GM19397 (cell line): ENCODE data around the gene ZNFX1.
"Not testable (repeated sequence)": the region's sequence is repeated elsewhere in the genome, so short reads cannot be mapped to it uniquely, and the experiment has no call there.

ENCODE experiments used
- ATAC-seq: cut with Tn5 transposase; IDR thresholded peaks from one replicate; pipeline ENCODE4 v1.9.1; 2021; ENCODE audit warnings: mild to moderate bottlenecking, moderate library complexity; ENCODE audit not compliant: unreplicated experiment

ZNFX1 gene

GRCh38 chr20:49216991-49217578 lies 60.8 kb downstream of the ZNFX1 start:
- ATAC-seq = no peak

- no peak for ATAC-seq
These were observed 62.6 kb downstream of the ZNFX1 start for GRCh38 chr20:49215232-49215631.

GRCh38 chr20:49214571-49214970 lies 63.3 kb downstream of the ZNFX1 start:
- no peak for ATAC-seq

GRCh38 chr20:49210757-49211110 lies 67.1 kb downstream of the ZNFX1 start:
- ATAC-seq = no peak

- ATAC-seq = no peak
These were observed 67.6 kb downstream of the ZNFX1 start for GRCh38 chr20:49210101-49210756.

- ATAC-seq = no peak
These were observed 70.8 kb downstream of the ZNFX1 start for GRCh38 chr20:49207076-49207475.

GRCh38 chr20:49203746-49204145 lies 74.1 kb downstream of the ZNFX1 start:
- ATAC-seq = no peak

GRCh38 chr20:49203011-49203410 lies 74.8 kb downstream of the ZNFX1 start:
- ATAC-seq = no peak

GRCh38 chr20:49199729-49200293 lies 78.0 kb downstream of the ZNFX1 start:
- no peak for ATAC-seq

GRCh38 chr20:49192944-49193518 lies 84.8 kb downstream of the ZNFX1 start:
- ATAC-seq = not testable (repeated sequence)
